ENCODE measurements around the gene RAPGEF1. TPM values are rescaled to one million over a fixed set of nuclear protein-coding genes. Genes with fewer than 3 reads are reported as not detected.

RAPGEF1 gene
- total RNA-seq, 2 donors from 2014 or later = 28.6 to 63.8 TPM

- TF ChIP-seq POLR2A (IDR thresholded peaks at IDR 0.05) (no peak), CTCF (IDR thresholded peaks at IDR 0.05) (no peak), POLR2AphosphoS5 (IDR thresholded peaks at IDR 0.05) (no peak)
- Histone ChIP-seq H3K4me1 (replicated peaks) (no peaks in the 10 kb centered on the region), H3K36me3 (no peaks in the 10 kb centered on the region), H3K27ac (no peak overlapping the region), H3K27me3 (replicated peaks; ENCODE audit: insufficient read depth) (peaks cover 2% of the 10 kb centered on the region), H3K9me3 (no peaks in the 10 kb centered on the region), H3K4me3 (no peak overlapping the region)
- WGBS = 94% methylated on average over 3 of the region's 3 CpGs
- no peak for DNase-seq (ENCODE audit: low spot score)
- intact Hi-C loops (cut with DNase I) = no loop called here
Observed at GRCh38 chr9:131772940-131773339, 33.1 kb upstream of the RAPGEF1 start.

DNA sequence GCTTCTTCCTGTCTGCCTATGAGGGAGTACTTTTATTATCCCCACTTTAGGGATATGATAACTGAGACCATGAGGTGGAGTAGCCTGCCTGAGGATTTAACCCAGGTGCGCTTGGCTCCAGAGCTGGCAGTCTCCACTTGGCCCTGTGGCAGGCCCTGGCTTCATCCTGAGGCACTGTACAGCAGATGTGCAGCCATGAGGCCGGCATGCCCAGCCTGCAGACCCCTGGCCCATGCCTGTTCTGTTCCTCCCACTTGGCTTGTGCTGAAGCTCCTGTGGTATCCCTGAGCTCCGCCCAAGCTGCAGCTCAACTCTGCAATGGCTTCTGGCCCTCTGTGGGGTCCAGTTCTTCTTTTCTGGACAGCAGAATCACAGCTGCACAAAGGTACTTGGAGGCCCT, 31.8 kb upstream of the RAPGEF1 start:
- no peak overlapping the region for H3K4me3 ChIP-seq
- no peak for DNase-seq (ENCODE audit: low spot score)
- WGBS = 85% methylated on average over 3 of the region's 3 CpGs
- peaks cover 2% of the 10 kb centered on the region for H3K27me3 ChIP-seq (replicated peaks; ENCODE audit: insufficient read depth)
- H3K36me3 ChIP-seq = no peaks in the 10 kb centered on the region
- intact Hi-C loops (cut with DNase I) = no loop called here
- H3K4me1 ChIP-seq (replicated peaks) = no peaks in the 10 kb centered on the region
- no peak overlapping the region for H3K27ac ChIP-seq
- no peaks in the 10 kb centered on the region for H3K9me3 ChIP-seq
- TF ChIP-seq POLR2AphosphoS5 (IDR thresholded peaks at IDR 0.05) (no peak), CTCF (IDR thresholded peaks at IDR 0.05) (no peak), POLR2A (IDR thresholded peaks at IDR 0.05) (no peak)

GRCh38 chr9:131769361-131769760, 29.5 kb upstream of the RAPGEF1 start:
- no peak for DNase-seq (ENCODE audit: low spot score)
- peaks cover 2% of the 10 kb centered on the region for H3K27me3 ChIP-seq (replicated peaks; ENCODE audit: insufficient read depth)
- TF ChIP-seq POLR2A (IDR thresholded peaks at IDR 0.05) (no peak), CTCF (IDR thresholded peaks at IDR 0.05) (no peak), POLR2AphosphoS5 (IDR thresholded peaks at IDR 0.05) (no peak)
- H3K4me1 ChIP-seq (replicated peaks) = no peaks in the 10 kb centered on the region
- H3K9me3 ChIP-seq = no peaks in the 10 kb centered on the region
- no peak overlapping the region for H3K27ac ChIP-seq
- 48% methylated on average over 3 of the region's 3 CpGs for WGBS
- intact Hi-C loops (cut with DNase I) = no loop called here
- H3K36me3 ChIP-seq = no peaks in the 10 kb centered on the region
- H3K4me3 ChIP-seq = no peak overlapping the region

DNA sequence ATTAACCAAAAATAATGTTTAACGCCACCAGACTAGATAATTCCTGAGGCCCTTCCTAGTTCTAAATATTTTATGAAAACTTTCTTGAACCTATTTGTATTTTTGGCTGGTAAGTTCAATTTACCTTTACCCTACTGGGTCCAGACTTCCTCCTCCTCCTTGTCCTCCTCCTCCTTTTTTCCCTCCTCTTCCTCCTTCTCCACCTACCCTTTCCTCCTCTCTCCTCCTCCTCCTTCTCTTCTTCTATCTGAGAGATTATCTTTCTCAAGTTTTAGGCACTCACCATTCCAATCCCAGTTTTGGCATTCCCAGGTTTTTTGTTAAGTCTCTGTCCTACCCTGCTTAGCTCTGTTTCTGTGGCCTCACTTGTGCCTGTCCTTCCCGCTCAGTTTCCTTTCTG, 24.7 kb upstream of the RAPGEF1 start:
- no peaks in the 10 kb centered on the region for H3K36me3 ChIP-seq
- H3K27me3 ChIP-seq (replicated peaks; ENCODE audit: insufficient read depth) = no peaks in the 10 kb centered on the region
- TF ChIP-seq CTCF (IDR thresholded peaks at IDR 0.05) = no peak
- TF ChIP-seq POLR2A (IDR thresholded peaks at IDR 0.05) = no peak
- no peak for TF ChIP-seq POLR2AphosphoS5 (IDR thresholded peaks at IDR 0.05)
- intact Hi-C loops (cut with DNase I) = loop anchor here (5.0 kb wide), 3 partner anchors 473 to 503 kb away; no protein-coding TSS in a partner anchor
- no peak for DNase-seq (ENCODE audit: low spot score)
- WGBS = 78% methylated on average over 2 of the region's 2 CpGs
- H3K4me3 ChIP-seq = no peak overlapping the region
- H3K4me1 ChIP-seq (replicated peaks) = no peaks in the 10 kb centered on the region
- no peak overlapping the region for H3K27ac ChIP-seq
- H3K9me3 ChIP-seq = no peaks in the 10 kb centered on the region

GRCh38 chr9:131762356-131762932, 22.6 kb upstream of the RAPGEF1 start:
- Histone ChIP-seq H3K27ac (no peak overlapping the region), H3K36me3 (no peaks in the 10 kb centered on the region), H3K4me3 (no peak overlapping the region), H3K9me3 (no peaks in the 10 kb centered on the region), H3K4me1 (replicated peaks) (no peaks in the 10 kb centered on the region), H3K27me3 (replicated peaks; ENCODE audit: insufficient read depth) (no peaks in the 10 kb centered on the region)
- intact Hi-C loops (cut with DNase I) = loop anchor here (5.0 kb wide), 3 partner anchors 475 to 505 kb away; no protein-coding TSS in a partner anchor
- TF ChIP-seq POLR2A (IDR thresholded peaks at IDR 0.05) = no peak
- peak; percentile 89 to 96 (median 93) for TF ChIP-seq CTCF (IDR thresholded peaks at IDR 0.05)
- 12% methylated on average over 33 of the region's 38 CpGs for WGBS
- DNase-seq (ENCODE audit: low spot score) = peak; percentile 57
